ENCODE measurements around the gene CDC5L.
A peak's percentile ranks its signal among the peaks of the same experiment; 100 is the strongest.

The CDC5L gene

GRCh38 chr6:44377484-44377883 lies 10.0 kb upstream of the CDC5L start:
- no peak overlapping the region for H3K9ac ChIP-seq (ENCODE audit: insufficient read length, low read depth)
- TF ChIP-seq ZNF274 (IDR thresholded peaks at IDR 0.05; ENCODE audit: low read depth, low read length) = no peak
- no peak for TF ChIP-seq YY1 (IDR thresholded peaks at IDR 0.05; ENCODE audit: insufficient read depth, insufficient read length)
- TF ChIP-seq SUZ12 (IDR thresholded peaks at IDR 0.05; ENCODE audit: extremely low read depth, insufficient read depth, insufficient read length) = no peak
- no peak for DNase-seq (ENCODE audit: low read depth, low spot score)
- no peaks in the 10 kb centered on the region for H3K27me3 ChIP-seq (ENCODE audit: insufficient read depth, insufficient read length)
- H3K4me3 ChIP-seq (ENCODE audit: insufficient read length, low read depth) = no peak overlapping the region
- no peaks in the 10 kb centered on the region for H3K36me3 ChIP-seq (ENCODE audit: insufficient read depth, insufficient read length, low read length)
- no peaks in the 10 kb centered on the region for H3K9me3 ChIP-seq (ENCODE audit: insufficient read depth, low read length)
- no peaks in the 10 kb centered on the region for H3K4me1 ChIP-seq (ENCODE audit: insufficient read depth, insufficient read length)

- DNase-seq (ENCODE audit: low read depth, low spot score) = no peak
- H3K9ac ChIP-seq (ENCODE audit: insufficient read length, low read depth) = no peak overlapping the region
- H3K9me3 ChIP-seq (ENCODE audit: insufficient read depth, low read length) = no peaks in the 10 kb centered on the region
Measured at GRCh38 chr6:44377971-44378370, 9.5 kb upstream of the CDC5L start.

DNA sequence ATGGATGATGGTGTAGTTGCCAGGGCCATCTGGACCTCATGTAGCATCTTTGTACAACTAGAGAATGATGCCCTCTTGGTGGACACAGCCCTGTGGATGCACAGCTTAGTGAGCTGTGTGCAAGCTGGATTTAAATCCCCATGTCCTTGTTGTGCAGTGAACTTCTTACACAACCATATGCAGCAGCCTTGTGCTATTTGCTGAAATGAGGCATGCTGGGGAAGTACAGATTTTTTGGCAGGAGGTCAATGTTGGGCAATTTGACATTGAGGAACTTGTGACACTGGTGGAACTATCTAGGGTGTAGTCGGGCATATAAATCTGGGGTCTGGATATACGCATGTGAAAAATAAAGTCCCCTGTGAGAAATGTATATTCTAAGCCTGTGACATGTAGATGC lies 5.8 kb upstream of the CDC5L start:
- H3K27me3 ChIP-seq (ENCODE audit: insufficient read depth, insufficient read length) = no peaks in the 10 kb centered on the region
- H3K4me3 ChIP-seq (ENCODE audit: insufficient read length, low read depth) = no peak overlapping the region
- H3K9me3 ChIP-seq (ENCODE audit: insufficient read depth, low read length) = no peaks in the 10 kb centered on the region

More at GRCh38 chr6:44377971-44378370, 9.5 kb upstream of the CDC5L start:
- TF ChIP-seq SUZ12 (IDR thresholded peaks at IDR 0.05; ENCODE audit: extremely low read depth, insufficient read depth, insufficient read length) (no peak), YY1 (IDR thresholded peaks at IDR 0.05; ENCODE audit: insufficient read depth, insufficient read length) (no peak), ZNF274 (IDR thresholded peaks at IDR 0.05; ENCODE audit: low read depth, low read length) (no peak)
- H3K4me3 ChIP-seq (ENCODE audit: insufficient read length, low read depth) = no peak overlapping the region
- no peaks in the 10 kb centered on the region for H3K36me3 ChIP-seq (ENCODE audit: insufficient read depth, insufficient read length, low read length)
- no peaks in the 10 kb centered on the region for H3K4me1 ChIP-seq (ENCODE audit: insufficient read depth, insufficient read length)
- no peaks in the 10 kb centered on the region for H3K27me3 ChIP-seq (ENCODE audit: insufficient read depth, insufficient read length)

DNA sequence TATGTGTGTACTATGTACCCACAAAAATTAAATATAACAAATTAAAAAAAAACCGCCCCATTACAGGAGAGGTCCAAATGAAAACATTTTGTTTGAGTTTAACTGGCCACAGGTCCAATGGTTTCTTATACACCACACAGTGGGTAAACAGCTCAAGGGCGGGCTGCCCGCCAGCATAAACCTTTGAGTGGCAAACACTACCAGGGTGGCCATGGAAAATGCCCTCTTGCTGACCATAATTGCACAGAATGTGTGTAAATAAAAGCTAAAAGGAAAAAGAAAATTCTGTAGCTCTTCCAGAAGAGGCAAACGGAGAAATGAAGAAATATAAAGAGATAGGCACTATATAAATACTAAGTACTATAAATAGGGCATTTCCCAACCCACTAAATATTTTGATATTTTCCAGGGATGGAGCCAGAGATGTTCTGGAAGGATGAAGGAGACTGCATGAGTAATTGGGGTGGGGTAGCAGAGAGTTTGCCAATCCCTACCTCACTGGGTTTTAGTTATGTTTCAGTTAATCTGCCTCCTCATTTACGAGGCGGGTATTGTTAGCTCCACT lies 1.1 kb upstream of the CDC5L start:
- Histone ChIP-seq H3K36me3 (ENCODE audit: insufficient read depth, insufficient read length, low read length) (peaks cover 23% of the 10 kb centered on the region), H3K4me1 (ENCODE audit: insufficient read depth, insufficient read length) (no peaks in the 10 kb centered on the region), H3K9me3 (ENCODE audit: insufficient read depth, low read length) (no peaks in the 10 kb centered on the region), H3K9ac (ENCODE audit: insufficient read length, low read depth) (peak overlapping the region; percentile 94), H3K4me3 (ENCODE audit: insufficient read length, low read depth) (no peak overlapping the region), H3K27me3 (ENCODE audit: insufficient read depth, insufficient read length) (no peaks in the 10 kb centered on the region)
- TF ChIP-seq ZNF274 (IDR thresholded peaks at IDR 0.05; ENCODE audit: low read depth, low read length) = no peak
- no peak for TF ChIP-seq YY1 (IDR thresholded peaks at IDR 0.05; ENCODE audit: insufficient read depth, insufficient read length)
- no peak for TF ChIP-seq SUZ12 (IDR thresholded peaks at IDR 0.05; ENCODE audit: extremely low read depth, insufficient read depth, insufficient read length)
- no peak for DNase-seq (ENCODE audit: low read depth, low spot score)

More for the DNA sequence above, 5.8 kb upstream of the CDC5L start:
- TF ChIP-seq SUZ12 (IDR thresholded peaks at IDR 0.05; ENCODE audit: extremely low read depth, insufficient read depth, insufficient read length) (no peak), ZNF274 (IDR thresholded peaks at IDR 0.05; ENCODE audit: low read depth, low read length) (no peak), YY1 (IDR thresholded peaks at IDR 0.05; ENCODE audit: insufficient read depth, insufficient read length) (no peak)
- DNase-seq (ENCODE audit: low read depth, low spot score) = no peak
- no peaks in the 10 kb centered on the region for H3K4me1 ChIP-seq (ENCODE audit: insufficient read depth, insufficient read length)
- peaks cover 3% of the 10 kb centered on the region for H3K36me3 ChIP-seq (ENCODE audit: insufficient read depth, insufficient read length, low read length)
- H3K9ac ChIP-seq (ENCODE audit: insufficient read length, low read depth) = no peak overlapping the region

GRCh38 chr6:44386929-44387345 lies 569 bp upstream of the CDC5L start:
- H3K36me3 ChIP-seq (ENCODE audit: insufficient read depth, insufficient read length, low read length) = peaks cover 28% of the 10 kb centered on the region
- no peaks in the 10 kb centered on the region for H3K4me1 ChIP-seq (ENCODE audit: insufficient read depth, insufficient read length)
- TF ChIP-seq ZNF274 (IDR thresholded peaks at IDR 0.05; ENCODE audit: low read depth, low read length) = no peak
- TF ChIP-seq SUZ12 (IDR thresholded peaks at IDR 0.05; ENCODE audit: extremely low read depth, insufficient read depth, insufficient read length) = no peak
- no peak for TF ChIP-seq YY1 (IDR thresholded peaks at IDR 0.05; ENCODE audit: insufficient read depth, insufficient read length)
- H3K27me3 ChIP-seq (ENCODE audit: insufficient read depth, insufficient read length) = no peaks in the 10 kb centered on the region
- no peak for DNase-seq (ENCODE audit: low read depth, low spot score)
- H3K9ac ChIP-seq (ENCODE audit: insufficient read length, low read depth) = peak overlapping the region; percentile 94
- no peaks in the 10 kb centered on the region for H3K9me3 ChIP-seq (ENCODE audit: insufficient read depth, low read length)
- H3K4me3 ChIP-seq (ENCODE audit: insufficient read length, low read depth) = peak overlapping the region; percentile 78

GRCh38 chr6:44388135-44388487 lies 605 bp downstream of the CDC5L start:
- H3K27me3 ChIP-seq (ENCODE audit: insufficient read depth, insufficient read length) = no peaks in the 10 kb centered on the region
- no peak for DNase-seq (ENCODE audit: low read depth, low spot score)
- no peak for TF ChIP-seq SUZ12 (IDR thresholded peaks at IDR 0.05; ENCODE audit: extremely low read depth, insufficient read depth, insufficient read length)
- no peak for TF ChIP-seq ZNF274 (IDR thresholded peaks at IDR 0.05; ENCODE audit: low read depth, low read length)
- no peak for TF ChIP-seq YY1 (IDR thresholded peaks at IDR 0.05; ENCODE audit: insufficient read depth, insufficient read length)

DNA sequence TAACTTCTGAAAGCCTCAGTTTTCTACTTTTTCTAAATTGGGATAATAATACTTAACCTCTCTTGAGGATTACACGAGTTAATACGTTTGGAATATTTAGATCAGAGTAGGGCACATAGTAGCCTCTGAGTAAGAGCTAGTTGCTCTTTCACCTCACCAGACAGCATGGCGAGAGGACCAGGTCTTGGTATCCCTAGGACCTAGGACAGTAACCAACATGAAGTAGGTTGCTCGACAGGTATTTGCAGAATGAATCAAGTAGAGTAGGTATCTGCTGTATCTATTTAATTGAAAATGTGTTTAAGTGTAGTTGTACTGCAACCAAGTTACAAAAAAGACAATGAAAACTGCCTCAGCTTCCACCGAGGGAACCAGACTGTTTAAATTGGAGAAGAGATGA lies 1.4 kb downstream of the CDC5L start:
- H3K4me3 ChIP-seq (ENCODE audit: insufficient read length, low read depth) = peak overlapping the region; percentile 1

More at GRCh38 chr6:44388135-44388487, 605 bp downstream of the CDC5L start:
- peaks cover 39% of the 10 kb centered on the region for H3K36me3 ChIP-seq (ENCODE audit: insufficient read depth, insufficient read length, low read length)
- H3K4me3 ChIP-seq (ENCODE audit: insufficient read length, low read depth) = peak overlapping the region; percentile 78
- no peaks in the 10 kb centered on the region for H3K9me3 ChIP-seq (ENCODE audit: insufficient read depth, low read length)
- H3K4me1 ChIP-seq (ENCODE audit: insufficient read depth, insufficient read length) = no peaks in the 10 kb centered on the region
- peak overlapping the region; percentile 94 for H3K9ac ChIP-seq (ENCODE audit: insufficient read length, low read depth)

More for the DNA sequence above, 1.4 kb downstream of the CDC5L start:
- Histone ChIP-seq H3K27me3 (ENCODE audit: insufficient read depth, insufficient read length) (no peaks in the 10 kb centered on the region), H3K4me1 (ENCODE audit: insufficient read depth, insufficient read length) (no peaks in the 10 kb centered on the region), H3K9me3 (ENCODE audit: insufficient read depth, low read length) (no peaks in the 10 kb centered on the region), H3K9ac (ENCODE audit: insufficient read length, low read depth) (no peak overlapping the region), H3K36me3 (ENCODE audit: insufficient read depth, insufficient read length, low read length) (peaks cover 47% of the 10 kb centered on the region)
- DNase-seq (ENCODE audit: low read depth, low spot score) = no peak
- TF ChIP-seq ZNF274 (IDR thresholded peaks at IDR 0.05; ENCODE audit: low read depth, low read length) (no peak), SUZ12 (IDR thresholded peaks at IDR 0.05; ENCODE audit: extremely low read depth, insufficient read depth, insufficient read length) (no peak), YY1 (IDR thresholded peaks at IDR 0.05; ENCODE audit: insufficient read depth, insufficient read length) (no peak)
